IPS-15b (cell line): Measurements from ENCODE around the gene CADM2.

Source experiments
- H3K27me3 ChIP-seq: one replicate; pipeline ENCODE4 v1.6.1; 2013; ENCODE audit warnings: low read length; ENCODE audit not compliant: control insufficient read depth, insufficient read depth
- H3K36me3 ChIP-seq: one replicate; pipeline ENCODE4 v1.6.1; 2013; ENCODE audit warnings: low read length; ENCODE audit not compliant: control insufficient read depth, insufficient read depth
- H3K4me1 ChIP-seq: one replicate; pipeline ENCODE4 v1.6.1; 2013; ENCODE audit warnings: mild to moderate bottlenecking, low read length; ENCODE audit not compliant: control insufficient read depth, insufficient read depth
- H3K4me3 ChIP-seq: one replicate; pipeline ENCODE4 v1.5.1; 2013; ENCODE audit warnings: low read depth, low read length
- H3K9ac ChIP-seq: one replicate; pipeline ENCODE4 v1.6.1; 2013; ENCODE audit warnings: low read depth, mild to moderate bottlenecking, low read length
- H3K9me3 ChIP-seq: one replicate; pipeline ENCODE4 v1.6.1; 2013; ENCODE audit warnings: mild to moderate bottlenecking, low read length; ENCODE audit not compliant: control insufficient read depth, insufficient read depth

Gene CADM2

GRCh38 chr3:85210540-85210939 is 251.8 kb downstream of the CADM2 start:
- Histone ChIP-seq H3K9ac (no peak overlapping the region), H3K36me3 (no peaks in the 10 kb centered on the region), H3K9me3 (no peaks in the 10 kb centered on the region), H3K4me3 (no peak overlapping the region), H3K4me1 (no peaks in the 10 kb centered on the region), H3K27me3 (no peaks in the 10 kb centered on the region)

GRCh38 chr3:85228966-85229365 is 270.2 kb downstream of the CADM2 start:
- Histone ChIP-seq H3K9ac (no peak overlapping the region), H3K4me1 (no peaks in the 10 kb centered on the region), H3K36me3 (no peaks in the 10 kb centered on the region), H3K27me3 (no peaks in the 10 kb centered on the region), H3K9me3 (no peaks in the 10 kb centered on the region), H3K4me3 (no peak overlapping the region)

GRCh38 chr3:85244091-85244490 is 285.3 kb downstream of the CADM2 start:
- Histone ChIP-seq H3K9me3 (no peaks in the 10 kb centered on the region), H3K4me1 (no peaks in the 10 kb centered on the region), H3K36me3 (no peaks in the 10 kb centered on the region), H3K4me3 (no peak overlapping the region), H3K27me3 (no peaks in the 10 kb centered on the region), H3K9ac (no peak overlapping the region)

- no peaks in the 10 kb centered on the region for H3K4me1 ChIP-seq
- H3K36me3 ChIP-seq: no peaks in the 10 kb centered on the region
- H3K27me3 ChIP-seq: no peaks in the 10 kb centered on the region
- H3K4me3 ChIP-seq: no peak overlapping the region
- H3K9ac ChIP-seq: no peak overlapping the region
- no peaks in the 10 kb centered on the region for H3K9me3 ChIP-seq
These were observed 285.7 kb downstream of the CADM2 start for GRCh38 chr3:85244519-85244918.

GRCh38 chr3:85251766-85252165 is 293.0 kb downstream of the CADM2 start:
- Histone ChIP-seq H3K9ac (no peak overlapping the region), H3K36me3 (no peaks in the 10 kb centered on the region), H3K4me3 (no peak overlapping the region), H3K27me3 (no peaks in the 10 kb centered on the region), H3K9me3 (no peaks in the 10 kb centered on the region), H3K4me1 (no peaks in the 10 kb centered on the region)

- no peak overlapping the region for H3K9ac ChIP-seq
- no peaks in the 10 kb centered on the region for H3K4me1 ChIP-seq
- H3K27me3 ChIP-seq: no peaks in the 10 kb centered on the region
- no peak overlapping the region for H3K4me3 ChIP-seq
- no peaks in the 10 kb centered on the region for H3K36me3 ChIP-seq
- no peaks in the 10 kb centered on the region for H3K9me3 ChIP-seq
These were observed 293.9 kb downstream of the CADM2 start for GRCh38 chr3:85252686-85253085.

GRCh38 chr3:85254738-85255137 is 295.9 kb downstream of the CADM2 start:
- Histone ChIP-seq H3K36me3 (no peaks in the 10 kb centered on the region), H3K27me3 (no peaks in the 10 kb centered on the region), H3K4me1 (no peaks in the 10 kb centered on the region), H3K9ac (no peak overlapping the region), H3K4me3 (no peak overlapping the region), H3K9me3 (no peaks in the 10 kb centered on the region)

- no peaks in the 10 kb centered on the region for H3K4me1 ChIP-seq
- no peaks in the 10 kb centered on the region for H3K9me3 ChIP-seq
- no peaks in the 10 kb centered on the region for H3K36me3 ChIP-seq
- H3K9ac ChIP-seq: no peak overlapping the region
- no peak overlapping the region for H3K4me3 ChIP-seq
- H3K27me3 ChIP-seq: no peaks in the 10 kb centered on the region
These were observed 297.2 kb downstream of the CADM2 start for GRCh38 chr3:85255949-85256348.

GRCh38 chr3:85258326-85258725 is 299.5 kb downstream of the CADM2 start:
- Histone ChIP-seq H3K4me3 (no peak overlapping the region), H3K4me1 (no peaks in the 10 kb centered on the region), H3K9ac (no peak overlapping the region), H3K36me3 (no peaks in the 10 kb centered on the region), H3K9me3 (no peaks in the 10 kb centered on the region), H3K27me3 (no peaks in the 10 kb centered on the region)

GRCh38 chr3:85258819-85259218 is 300.0 kb downstream of the CADM2 start:
- H3K4me1 ChIP-seq: no peaks in the 10 kb centered on the region
- no peak overlapping the region for H3K9ac ChIP-seq
- no peaks in the 10 kb centered on the region for H3K36me3 ChIP-seq
- H3K4me3 ChIP-seq: no peak overlapping the region
- H3K27me3 ChIP-seq: no peaks in the 10 kb centered on the region
- no peaks in the 10 kb centered on the region for H3K9me3 ChIP-seq

GRCh38 chr3:85259748-85260147 is 301.0 kb downstream of the CADM2 start:
- no peaks in the 10 kb centered on the region for H3K9me3 ChIP-seq
- H3K27me3 ChIP-seq: no peaks in the 10 kb centered on the region
- H3K4me3 ChIP-seq: no peak overlapping the region
- H3K4me1 ChIP-seq: no peaks in the 10 kb centered on the region
- no peak overlapping the region for H3K9ac ChIP-seq
- H3K36me3 ChIP-seq: no peaks in the 10 kb centered on the region

- H3K27me3 ChIP-seq: no peaks in the 10 kb centered on the region
- no peaks in the 10 kb centered on the region for H3K36me3 ChIP-seq
- no peak overlapping the region for H3K9ac ChIP-seq
- H3K9me3 ChIP-seq: no peaks in the 10 kb centered on the region
- H3K4me1 ChIP-seq: no peaks in the 10 kb centered on the region
- no peak overlapping the region for H3K4me3 ChIP-seq
These were observed 305.6 kb downstream of the CADM2 start for GRCh38 chr3:85264381-85264780.

GRCh38 chr3:85270488-85270887 is 311.7 kb downstream of the CADM2 start:
- H3K4me1 ChIP-seq: no peaks in the 10 kb centered on the region
- H3K4me3 ChIP-seq: no peak overlapping the region
- H3K9me3 ChIP-seq: no peaks in the 10 kb centered on the region
- H3K36me3 ChIP-seq: no peaks in the 10 kb centered on the region
- no peaks in the 10 kb centered on the region for H3K27me3 ChIP-seq
- H3K9ac ChIP-seq: no peak overlapping the region
